ENCODE data around the gene TLK2.
"Not testable (repeated sequence)": the region's sequence is repeated elsewhere in the genome, so short reads cannot be mapped to it uniquely, and the experiment has no call there.

DNA sequence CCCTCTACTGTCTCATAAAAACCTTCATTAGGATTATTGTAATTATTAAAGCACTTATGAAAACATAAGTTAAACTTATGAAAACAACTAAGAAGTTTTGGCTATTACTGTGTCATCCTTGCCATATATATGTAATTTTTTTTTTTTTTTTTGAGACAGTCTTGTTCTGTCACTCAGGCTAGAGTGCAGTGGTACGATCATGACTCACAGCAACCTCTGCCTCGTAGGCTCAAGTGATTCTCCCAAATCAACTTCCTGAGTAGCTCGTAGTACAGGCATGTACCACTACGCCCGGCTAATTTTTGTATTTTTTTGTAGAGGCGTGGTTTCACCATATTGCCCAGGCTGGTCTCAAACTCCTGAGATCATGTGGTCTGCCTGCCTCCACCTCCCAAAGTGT lies 46.7 kb downstream of the TLK2 start:
- not testable (repeated sequence) for TF ChIP-seq EP300, POLR2A, POLR2AphosphoS5 (IDR thresholded peaks at IDR 0.05)
- TF ChIP-seq, protein P1, sequence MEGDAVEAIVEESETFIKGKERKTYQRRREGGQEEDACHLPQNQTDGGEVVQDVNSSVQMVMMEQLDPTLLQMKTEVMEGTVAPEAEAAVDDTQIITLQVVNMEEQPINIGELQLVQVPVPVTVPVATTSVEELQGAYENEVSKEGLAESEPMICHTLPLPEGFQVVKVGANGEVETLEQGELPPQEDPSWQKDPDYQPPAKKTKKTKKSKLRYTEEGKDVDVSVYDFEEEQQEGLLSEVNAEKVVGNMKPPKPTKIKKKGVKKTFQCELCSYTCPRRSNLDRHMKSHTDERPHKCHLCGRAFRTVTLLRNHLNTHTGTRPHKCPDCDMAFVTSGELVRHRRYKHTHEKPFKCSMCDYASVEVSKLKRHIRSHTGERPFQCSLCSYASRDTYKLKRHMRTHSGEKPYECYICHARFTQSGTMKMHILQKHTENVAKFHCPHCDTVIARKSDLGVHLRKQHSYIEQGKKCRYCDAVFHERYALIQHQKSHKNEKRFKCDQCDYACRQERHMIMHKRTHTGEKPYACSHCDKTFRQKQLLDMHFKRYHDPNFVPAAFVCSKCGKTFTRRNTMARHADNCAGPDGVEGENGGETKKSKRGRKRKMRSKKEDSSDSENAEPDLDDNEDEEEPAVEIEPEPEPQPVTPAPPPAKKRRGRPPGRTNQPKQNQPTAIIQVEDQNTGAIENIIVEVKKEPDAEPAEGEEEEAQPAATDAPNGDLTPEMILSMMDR (IDR thresholded peaks at IDR 0.05): not testable (repeated sequence)

Data from sigmoid colon (tissue), 4 donors.